Activated B cell treated with CpG ODN at 0.5 μM for 24 hours (primary cell): Measurements from ENCODE around the gene CLDN22. TPM values are rescaled to one million over a fixed set of nuclear protein-coding genes. Genes with fewer than 3 reads are reported as not detected.

Source experiments
- ATAC-seq: fragments of 200-7000 bp; cut with Tn5 transposase; one replicate; pipeline ENCODE4 v1.10.0; 2021; ENCODE audit warnings: low read depth, mild to moderate bottlenecking, moderate library complexity
- CTCF ChIA-PET: fragments of 350-600 bp; sonication (Branson Sonifier 250); formaldehyde crosslinking; loops from one replicate; lab custom pipeline; 2021; ENCODE audit warnings: antibody characterized with exemption; lab: Charles Lee
- POLR2A ChIA-PET: fragments of 350-600 bp; sonication (Branson Sonifier 250); formaldehyde crosslinking; loops from one replicate; lab custom pipeline; 2021; ENCODE audit warnings: antibody characterized with exemption; lab: Charles Lee
- DNase-seq: peaks from one replicate; pipeline ENCODE4 v3.0.0; 2022
- H3K27ac Mint-ChIP-seq: one replicate; pipeline ENCODE4 v1.8.0; 2020; ENCODE audit warnings: mixed read lengths
- H3K27me3 Mint-ChIP-seq: one replicate; pipeline ENCODE4 v1.8.0; 2021; ENCODE audit warnings: mixed read lengths
- H3K36me3 Mint-ChIP-seq: one replicate; pipeline ENCODE4 v1.8.0; 2021; ENCODE audit warnings: low read depth, mixed read lengths
- H3K4me1 Mint-ChIP-seq: one replicate; pipeline ENCODE4 v1.8.0; 2021; ENCODE audit warnings: mixed read lengths
- H3K4me3 Mint-ChIP-seq: one replicate; pipeline ENCODE4 v1.8.0; 2020; ENCODE audit warnings: mild to moderate bottlenecking, mixed read lengths
- H3K9me3 Mint-ChIP-seq: one replicate; pipeline ENCODE4 v1.8.0; 2020; ENCODE audit warnings: mixed read lengths
- CTCF ChIP-seq: fragments of 200-600 bp; IDR thresholded peaks from one replicate; pipeline ENCODE4 v1.8.0; 2022; ENCODE audit warnings: antibody characterized with exemption, mild to moderate bottlenecking
- intact Hi-C: fragments of 100-400 bp; cut with micrococcal nuclease; formaldehyde crosslinking; loops from one replicate; pipeline ENCODE4 v1.15.1; 2024
- total RNA-seq: library from RNA; stranded (reverse); gene quantifications from 2 replicates; pipeline ENCODE4 v1.2.3, GENCODE V29; 2022

CLDN22 gene
- total RNA-seq, 1 donor from 2014 or later = not detected

DNA sequence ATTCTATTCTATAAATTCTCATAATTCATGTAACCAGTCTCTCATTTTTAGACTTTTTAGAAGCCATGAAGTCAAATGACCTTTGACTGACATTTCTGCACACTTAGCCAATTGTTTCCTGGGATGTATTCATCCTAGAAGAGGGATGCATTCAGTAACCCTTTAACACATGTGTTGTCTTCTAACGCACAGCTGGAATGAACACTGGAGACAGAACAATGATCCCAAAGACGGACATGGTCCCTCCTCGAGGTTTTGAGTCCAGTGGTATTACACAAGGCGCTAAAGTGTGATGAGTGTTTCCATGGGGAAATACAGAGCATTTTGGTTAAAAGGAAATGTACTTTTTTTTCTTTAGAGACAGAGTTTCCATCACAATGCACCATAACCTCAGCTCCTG is 42.0 kb upstream of the CLDN22 start:
- H3K27me3 Mint-ChIP-seq = peaks cover 2% of the 10 kb centered on the region
- ATAC-seq (no peak), DNase-seq (no peak)
- no peaks in the 10 kb centered on the region for H3K4me1 Mint-ChIP-seq
- CTCF ChIA-PET = no interaction called here
- intact Hi-C loops = no loop called here
- POLR2A ChIA-PET = no interaction called here
- no peak overlapping the region for H3K4me3 Mint-ChIP-seq
- H3K9me3 Mint-ChIP-seq = no peaks in the 10 kb centered on the region
- no peak overlapping the region for H3K27ac Mint-ChIP-seq
- no peaks in the 10 kb centered on the region for H3K36me3 Mint-ChIP-seq
- TF ChIP-seq CTCF = no peak

GRCh38 chr4:183360161-183360919 is 40.3 kb upstream of the CLDN22 start:
- H3K36me3 Mint-ChIP-seq = no peaks in the 10 kb centered on the region
- POLR2A ChIA-PET = no interaction called here
- CTCF ChIA-PET = no interaction called here

GRCh38 chr4:183358215-183358755 is 38.2 kb upstream of the CLDN22 start:
- intact Hi-C loops = no loop called here
- Mint-ChIP-seq H3K9me3 (no peaks in the 10 kb centered on the region), H3K36me3 (no peaks in the 10 kb centered on the region), H3K27me3 (no peaks in the 10 kb centered on the region), H3K4me1 (no peaks in the 10 kb centered on the region), H3K4me3 (no peak overlapping the region), H3K27ac (no peak overlapping the region)
- CTCF ChIA-PET = no interaction called here
- POLR2A ChIA-PET = no interaction called here
- ATAC-seq (no peak), DNase-seq (no peak)
- no peak for TF ChIP-seq CTCF

More at GRCh38 chr4:183360161-183360919, 40.3 kb upstream of the CLDN22 start:
- Mint-ChIP-seq H3K4me3 (no peak overlapping the region), H3K9me3 (no peaks in the 10 kb centered on the region), H3K27ac (no peak overlapping the region), H3K27me3 (no peaks in the 10 kb centered on the region), H3K4me1 (no peaks in the 10 kb centered on the region)
- TF ChIP-seq CTCF = no peak
- intact Hi-C loops = no loop called here
- ATAC-seq (no peak), DNase-seq (no peak)

DNA sequence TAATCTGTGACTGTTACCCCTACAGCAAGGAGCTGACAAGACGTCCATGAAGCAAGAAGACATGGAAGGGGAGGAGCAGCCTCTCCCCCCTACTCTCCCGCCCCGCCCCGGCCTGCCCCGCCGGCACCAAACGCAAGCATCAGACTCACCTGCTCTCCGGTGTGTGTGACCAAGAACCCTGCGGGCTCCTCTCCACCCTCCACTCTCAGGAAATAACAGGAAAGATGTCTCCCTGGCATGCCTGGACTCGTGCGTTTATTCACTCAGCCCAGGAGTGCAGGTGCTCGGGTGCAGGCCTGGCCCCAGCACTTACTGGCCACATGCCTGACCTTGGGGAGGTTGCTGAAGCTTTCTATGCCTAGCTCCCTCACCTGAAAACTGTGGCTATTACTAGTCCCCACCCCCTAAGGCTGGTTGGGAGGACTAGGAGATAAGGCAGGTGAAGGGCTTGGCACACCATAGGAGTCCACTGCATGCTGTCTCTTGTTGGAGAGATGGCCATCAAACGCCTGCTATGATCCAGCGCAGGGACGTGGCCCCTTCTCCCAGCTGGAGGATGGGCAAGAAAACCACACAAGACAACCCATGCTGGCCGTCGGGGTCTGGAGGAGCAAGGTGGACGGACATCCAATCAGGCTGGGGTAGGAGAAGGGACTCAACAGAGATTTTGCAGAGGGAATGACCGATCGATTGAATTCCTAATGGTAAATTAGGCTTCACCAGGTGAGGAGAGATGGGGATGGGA is 37.0 kb upstream of the CLDN22 start:
- intact Hi-C loops = no loop called here
- ChIA-PET CTCF (no interaction called here), POLR2A (no interaction called here)
- H3K4me3 Mint-ChIP-seq = no peak overlapping the region
- no peak for TF ChIP-seq CTCF
- ATAC-seq (no peak), DNase-seq (no peak)
- H3K27me3 Mint-ChIP-seq = no peaks in the 10 kb centered on the region
- H3K4me1 Mint-ChIP-seq = no peaks in the 10 kb centered on the region
- H3K27ac Mint-ChIP-seq = no peak overlapping the region
- no peaks in the 10 kb centered on the region for H3K9me3 Mint-ChIP-seq
- no peaks in the 10 kb centered on the region for H3K36me3 Mint-ChIP-seq

GRCh38 chr4:183356173-183356830 is 36.2 kb upstream of the CLDN22 start:
- no peaks in the 10 kb centered on the region for H3K9me3 Mint-ChIP-seq
- no peak overlapping the region for H3K27ac Mint-ChIP-seq
- H3K27me3 Mint-ChIP-seq = no peaks in the 10 kb centered on the region
- POLR2A ChIA-PET = no interaction called here
- CTCF ChIA-PET = no interaction called here
- no peaks in the 10 kb centered on the region for H3K36me3 Mint-ChIP-seq
- DNase-seq (no peak), ATAC-seq (no peak)
- H3K4me1 Mint-ChIP-seq = no peaks in the 10 kb centered on the region
- intact Hi-C loops = no loop called here
- no peak for TF ChIP-seq CTCF
- H3K4me3 Mint-ChIP-seq = no peak overlapping the region
